Measurements from ENCODE around the gene CLEC7A.

Gene CLEC7A

DNA sequence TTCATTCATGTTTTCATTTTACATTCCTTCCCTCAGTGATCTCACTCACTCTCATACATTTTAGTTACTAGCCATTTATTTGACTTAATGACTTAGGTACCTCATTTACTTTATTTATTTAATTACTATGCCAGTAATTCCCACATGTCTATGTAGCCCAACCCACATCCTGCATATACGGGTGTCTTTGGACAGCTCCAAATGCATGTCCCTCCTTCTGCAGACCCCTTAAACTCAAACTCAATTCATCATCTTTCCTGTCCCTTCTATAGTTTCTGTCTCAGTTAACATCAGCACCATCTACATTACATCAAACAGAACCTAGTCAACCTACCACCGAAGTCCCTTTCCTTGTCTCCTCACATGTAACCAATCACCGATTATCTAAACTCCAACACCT lies 34.0 kb downstream of the CLEC7A start:
- Histone ChIP-seq H3K4me3 (replicated peaks; ENCODE audit: low read depth, low read length) (no peak overlapping the region), H3K27me3 (replicated peaks; ENCODE audit: control insufficient read depth, insufficient read depth, low read length) (no peaks in the 10 kb centered on the region), H3K36me3 (ENCODE audit: control insufficient read depth, insufficient read depth, low read length) (no peaks in the 10 kb centered on the region)
- TF ChIP-seq, protein P1, sequence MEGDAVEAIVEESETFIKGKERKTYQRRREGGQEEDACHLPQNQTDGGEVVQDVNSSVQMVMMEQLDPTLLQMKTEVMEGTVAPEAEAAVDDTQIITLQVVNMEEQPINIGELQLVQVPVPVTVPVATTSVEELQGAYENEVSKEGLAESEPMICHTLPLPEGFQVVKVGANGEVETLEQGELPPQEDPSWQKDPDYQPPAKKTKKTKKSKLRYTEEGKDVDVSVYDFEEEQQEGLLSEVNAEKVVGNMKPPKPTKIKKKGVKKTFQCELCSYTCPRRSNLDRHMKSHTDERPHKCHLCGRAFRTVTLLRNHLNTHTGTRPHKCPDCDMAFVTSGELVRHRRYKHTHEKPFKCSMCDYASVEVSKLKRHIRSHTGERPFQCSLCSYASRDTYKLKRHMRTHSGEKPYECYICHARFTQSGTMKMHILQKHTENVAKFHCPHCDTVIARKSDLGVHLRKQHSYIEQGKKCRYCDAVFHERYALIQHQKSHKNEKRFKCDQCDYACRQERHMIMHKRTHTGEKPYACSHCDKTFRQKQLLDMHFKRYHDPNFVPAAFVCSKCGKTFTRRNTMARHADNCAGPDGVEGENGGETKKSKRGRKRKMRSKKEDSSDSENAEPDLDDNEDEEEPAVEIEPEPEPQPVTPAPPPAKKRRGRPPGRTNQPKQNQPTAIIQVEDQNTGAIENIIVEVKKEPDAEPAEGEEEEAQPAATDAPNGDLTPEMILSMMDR (IDR thresholded peaks at IDR 0.05; ENCODE audit: insufficient read depth, low read length, poor library complexity, severe bottlenecking), result no peak
- no peak for DNase-seq (ENCODE audit: extremely low read depth, insufficient read length)

- no peaks in the 10 kb centered on the region for H3K36me3 ChIP-seq (ENCODE audit: control insufficient read depth, insufficient read depth, low read length)
- no peak for DNase-seq (ENCODE audit: extremely low read depth, insufficient read length)
These were observed 35.2 kb downstream of the CLEC7A start for GRCh38 chr12:10094646-10095395.

GRCh38 chr12:10088955-10089900 lies 40.8 kb downstream of the CLEC7A start:
- Histone ChIP-seq H3K36me3 (ENCODE audit: control insufficient read depth, insufficient read depth, low read length) (no peaks in the 10 kb centered on the region), H3K27me3 (replicated peaks; ENCODE audit: control insufficient read depth, insufficient read depth, low read length) (no peaks in the 10 kb centered on the region), H3K4me3 (replicated peaks; ENCODE audit: low read depth, low read length) (no peak overlapping the region)
- no peak for DNase-seq (ENCODE audit: extremely low read depth, insufficient read length)
- TF ChIP-seq, protein P1 (IDR thresholded peaks at IDR 0.05; ENCODE audit: insufficient read depth, low read length, poor library complexity, severe bottlenecking), result no peak

More at GRCh38 chr12:10094646-10095395, 35.2 kb downstream of the CLEC7A start:
- TF ChIP-seq, protein P1 (IDR thresholded peaks at IDR 0.05; ENCODE audit: insufficient read depth, low read length, poor library complexity, severe bottlenecking), result no peak
- no peak overlapping the region for H3K4me3 ChIP-seq (replicated peaks; ENCODE audit: low read depth, low read length)
- no peaks in the 10 kb centered on the region for H3K27me3 ChIP-seq (replicated peaks; ENCODE audit: control insufficient read depth, insufficient read depth, low read length)

DNA sequence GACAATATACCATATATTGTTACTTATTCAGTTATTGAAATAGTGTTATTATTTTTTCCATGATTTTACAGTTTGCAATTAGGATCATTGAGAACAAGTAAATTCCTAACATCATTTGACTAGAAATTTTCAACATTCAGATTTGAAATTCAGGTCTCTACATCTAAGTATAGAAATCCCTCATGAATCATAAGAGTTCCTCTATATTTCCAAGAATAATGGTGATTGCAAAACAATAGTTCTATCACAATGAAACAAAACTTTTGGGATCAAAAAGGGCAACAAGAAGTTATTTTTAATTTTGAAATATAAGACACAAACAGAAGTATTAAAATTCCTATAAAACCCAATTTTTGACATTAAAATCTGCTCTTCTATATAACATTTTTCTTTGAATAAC lies 42.0 kb downstream of the CLEC7A start:
- Histone ChIP-seq H3K36me3 (ENCODE audit: control insufficient read depth, insufficient read depth, low read length) (no peaks in the 10 kb centered on the region), H3K4me3 (replicated peaks; ENCODE audit: low read depth, low read length) (no peak overlapping the region), H3K27me3 (replicated peaks; ENCODE audit: control insufficient read depth, insufficient read depth, low read length) (no peaks in the 10 kb centered on the region)
- no peak for DNase-seq (ENCODE audit: extremely low read depth, insufficient read length)
- TF ChIP-seq, protein P1 (IDR thresholded peaks at IDR 0.05; ENCODE audit: insufficient read depth, low read length, poor library complexity, severe bottlenecking), result no peak

DNA sequence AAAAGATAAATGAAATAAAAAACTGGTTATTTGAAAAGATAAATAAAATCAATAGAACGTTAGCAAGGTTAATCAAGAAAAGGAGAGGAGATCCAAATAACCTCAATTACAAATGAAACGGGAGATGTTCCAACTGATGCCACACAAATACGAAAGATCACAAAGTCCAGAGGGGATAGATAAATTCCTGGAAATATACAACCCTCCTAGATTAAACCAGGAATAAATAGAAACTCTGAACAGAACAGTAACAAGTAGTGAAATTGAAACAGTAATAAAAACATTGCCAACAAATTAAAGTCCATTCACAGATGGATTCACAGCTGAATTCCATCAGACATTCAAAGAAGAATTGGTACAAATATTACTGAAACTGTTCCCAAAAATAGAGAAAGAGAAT lies 43.6 kb downstream of the CLEC7A start:
- no peaks in the 10 kb centered on the region for H3K36me3 ChIP-seq (ENCODE audit: control insufficient read depth, insufficient read depth, low read length)
- no peak for DNase-seq (ENCODE audit: extremely low read depth, insufficient read length)
- TF ChIP-seq, protein P1 (IDR thresholded peaks at IDR 0.05; ENCODE audit: insufficient read depth, low read length, poor library complexity, severe bottlenecking), result no peak
- no peaks in the 10 kb centered on the region for H3K27me3 ChIP-seq (replicated peaks; ENCODE audit: control insufficient read depth, insufficient read depth, low read length)
- no peak overlapping the region for H3K4me3 ChIP-seq (replicated peaks; ENCODE audit: low read depth, low read length)

Data from GM06990 (cell line).